GM06990 (cell line): ENCODE data around the gene CAMK1D.

ENCODE experiments used
- DNase-seq: peaks from one replicate; pipeline ENCODE4 v3.0.0-alpha.2; 2011; ENCODE audit not compliant: insufficient read length; ENCODE audit errors: extremely low read depth
- H3K27me3 ChIP-seq: replicated peaks from 2 replicates; pipeline ENCODE4 v1.6.0; 2011; ENCODE audit warnings: low read length; ENCODE audit not compliant: control insufficient read depth, insufficient read depth
- H3K36me3 ChIP-seq: 2 replicates; pipeline ENCODE4 v1.5.1; 2011; ENCODE audit warnings: low read length; ENCODE audit not compliant: control insufficient read depth, insufficient read depth
- H3K4me3 ChIP-seq: replicated peaks from 2 replicates; pipeline ENCODE4 v1.5.1; 2011; ENCODE audit warnings: low read depth, mild to moderate bottlenecking, control low read depth, low read length
- CTCF ChIP-seq: IDR thresholded peaks from 2 replicates; pipeline ENCODE4 v1.5.1; 2011; ENCODE audit warnings: low read length, control low read depth, mild to moderate bottlenecking, inconsistent platforms; ENCODE audit not compliant: insufficient read depth, poor library complexity, severe bottlenecking

Gene CAMK1D

GRCh38 chr10:12771981-12772760, 422.8 kb downstream of the CAMK1D start:
- Histone ChIP-seq H3K27me3 (no peaks in the 10 kb centered on the region), H3K36me3 (no peaks in the 10 kb centered on the region), H3K4me3 (no peak overlapping the region)
- TF ChIP-seq CTCF = no peak
- DNase-seq = no peak

GRCh38 chr10:12772797-12773587, 423.6 kb downstream of the CAMK1D start:
- H3K36me3 ChIP-seq = peaks cover 1% of the 10 kb centered on the region; the same call in 1 of the 2 replicates
- no peak overlapping the region for H3K4me3 ChIP-seq
- TF ChIP-seq CTCF = no peak
- no peaks in the 10 kb centered on the region for H3K27me3 ChIP-seq
- DNase-seq = no peak

- Histone ChIP-seq H3K4me3 (no peak overlapping the region), H3K36me3 (peaks cover 1% of the 10 kb centered on the region; the same call in 1 of the 2 replicates), H3K27me3 (no peaks in the 10 kb centered on the region)
- DNase-seq = no peak
- TF ChIP-seq CTCF = no peak
These were observed 425.0 kb downstream of the CAMK1D start for GRCh38 chr10:12774204-12774894.

GRCh38 chr10:12777840-12778585, 428.7 kb downstream of the CAMK1D start:
- Histone ChIP-seq H3K4me3 (no peak overlapping the region), H3K27me3 (no peaks in the 10 kb centered on the region), H3K36me3 (peaks cover 1% of the 10 kb centered on the region)
- TF ChIP-seq CTCF = no peak
- no peak for DNase-seq
